Measurements from ENCODE around the gene JARID2. TPM values are rescaled to one million over a fixed set of nuclear protein-coding genes. Genes with fewer than 3 reads are reported as not detected.

The JARID2 gene
- total and polyA plus RNA-seq, 9 of the 15 experiments (the other 6 are each of a cell fraction or from before 2014, with no cell fraction given) = 5.0 to 29.0 (median 15.6) TPM

DNA sequence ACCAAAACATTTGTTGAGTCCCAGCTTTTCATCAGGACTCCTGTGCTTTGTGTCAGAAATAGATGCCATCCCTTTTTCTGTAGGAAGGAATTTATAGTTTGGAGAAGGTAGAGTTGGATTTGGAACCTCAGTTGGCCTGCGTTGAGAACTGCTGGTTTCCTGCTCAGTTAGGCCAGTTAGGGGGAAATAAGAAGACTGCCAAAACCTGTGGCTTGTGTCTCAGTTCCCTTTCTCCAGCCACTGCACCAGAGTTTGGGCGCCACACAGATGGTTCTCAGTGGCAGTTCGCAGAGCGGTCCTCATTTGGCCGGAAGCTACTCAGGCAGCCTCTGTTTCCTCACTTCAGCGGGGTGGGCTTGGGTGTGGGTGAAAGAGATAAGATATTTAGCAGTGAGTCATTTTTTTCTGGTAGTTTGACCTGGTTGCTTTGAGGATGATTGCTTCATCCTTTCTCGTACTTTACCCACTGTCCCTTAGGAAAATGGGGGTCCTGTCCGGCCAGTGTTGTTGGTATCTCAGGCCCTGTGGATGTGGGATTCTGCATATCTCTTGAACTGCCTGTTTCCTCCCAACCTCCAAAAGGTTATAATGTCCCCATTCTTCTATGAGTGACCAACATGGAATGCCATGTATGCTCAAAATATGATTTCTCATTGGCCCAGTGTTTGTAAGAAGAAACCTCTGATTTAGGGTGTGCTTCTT, 53.7 kb downstream of the JARID2 start (continued):
- TF ChIP-seq ZNF184 (CRISPR knock-in tag; IDR thresholded peaks at IDR 0.05) (no peak), ELF2 (CRISPR knock-in tag; IDR thresholded peaks at IDR 0.05) (no peak), RCOR1 (IDR thresholded peaks at IDR 0.05; ENCODE audit: borderline replicate concordance in 1 of 2, low read depth in 2 of 2, low read length in 2 of 2) (peak in 1 of 2 experiments; percentile 95; a peak in 3 of 4 replicates), NR4A1 (CRISPR knock-in tag; IDR thresholded peaks at IDR 0.05) (no peak), NR4A1 (tag; IDR thresholded peaks at IDR 0.05) (0 out of 2 replicates have a peak, but pooled peaks have one; percentile 44), CCNT2 (IDR thresholded peaks at IDR 0.05; ENCODE audit: borderline replicate concordance, extremely low read depth, insufficient read length, low read depth, low read length) (peak; percentile 90), DNMT1 (IDR thresholded peaks at IDR 0.05) (no peak), CBFA2T3 (IDR thresholded peaks at IDR 0.05) (peak; percentile 96), STAT5B (CRISPR knock-in tag; IDR thresholded peaks at IDR 0.05) (no peak), POLR2G (IDR thresholded peaks at IDR 0.05; ENCODE audit: low read depth, low read length) (peak; percentile 56), EP300 (IDR thresholded peaks at IDR 0.05; ENCODE audit: low read length) (peak; percentile 98), GATAD2A (IDR thresholded peaks at IDR 0.05) (peak; percentile 96), ZNF507 (tag; conservative IDR thresholded peaks at IDR 0.05) (no peak), FOSL1 (tag; conservative IDR thresholded peaks at IDR 0.05) (peak; percentile 98), ZNF124 (CRISPR knock-in tag; IDR thresholded peaks at IDR 0.05) (no peak), FOXK2 (conservative IDR thresholded peaks at IDR 0.05 in 1 of 2, IDR thresholded peaks at IDR 0.05 in 1 of 2; ENCODE audit: low read depth in 2 of 2) (peak; percentile 23 to 48), MTA1 (IDR thresholded peaks at IDR 0.05; ENCODE audit: borderline replicate concordance) (peak; percentile 84; the same call in 1 of the 2 replicates)
- TF ChIP-seq, protein P1, sequence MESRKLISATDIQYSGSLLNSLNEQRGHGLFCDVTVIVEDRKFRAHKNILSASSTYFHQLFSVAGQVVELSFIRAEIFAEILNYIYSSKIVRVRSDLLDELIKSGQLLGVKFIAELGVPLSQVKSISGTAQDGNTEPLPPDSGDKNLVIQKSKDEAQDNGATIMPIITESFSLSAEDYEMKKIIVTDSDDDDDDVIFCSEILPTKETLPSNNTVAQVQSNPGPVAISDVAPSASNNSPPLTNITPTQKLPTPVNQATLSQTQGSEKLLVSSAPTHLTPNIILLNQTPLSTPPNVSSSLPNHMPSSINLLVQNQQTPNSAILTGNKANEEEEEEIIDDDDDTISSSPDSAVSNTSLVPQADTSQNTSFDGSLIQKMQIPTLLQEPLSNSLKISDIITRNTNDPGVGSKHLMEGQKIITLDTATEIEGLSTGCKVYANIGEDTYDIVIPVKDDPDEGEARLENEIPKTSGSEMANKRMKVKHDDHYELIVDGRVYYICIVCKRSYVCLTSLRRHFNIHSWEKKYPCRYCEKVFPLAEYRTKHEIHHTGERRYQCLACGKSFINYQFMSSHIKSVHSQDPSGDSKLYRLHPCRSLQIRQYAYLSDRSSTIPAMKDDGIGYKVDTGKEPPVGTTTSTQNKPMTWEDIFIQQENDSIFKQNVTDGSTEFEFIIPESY (CRISPR knock-in tag; IDR thresholded peaks at IDR 0.05) = peak; percentile 71
- TF ChIP-seq, protein P2, sequence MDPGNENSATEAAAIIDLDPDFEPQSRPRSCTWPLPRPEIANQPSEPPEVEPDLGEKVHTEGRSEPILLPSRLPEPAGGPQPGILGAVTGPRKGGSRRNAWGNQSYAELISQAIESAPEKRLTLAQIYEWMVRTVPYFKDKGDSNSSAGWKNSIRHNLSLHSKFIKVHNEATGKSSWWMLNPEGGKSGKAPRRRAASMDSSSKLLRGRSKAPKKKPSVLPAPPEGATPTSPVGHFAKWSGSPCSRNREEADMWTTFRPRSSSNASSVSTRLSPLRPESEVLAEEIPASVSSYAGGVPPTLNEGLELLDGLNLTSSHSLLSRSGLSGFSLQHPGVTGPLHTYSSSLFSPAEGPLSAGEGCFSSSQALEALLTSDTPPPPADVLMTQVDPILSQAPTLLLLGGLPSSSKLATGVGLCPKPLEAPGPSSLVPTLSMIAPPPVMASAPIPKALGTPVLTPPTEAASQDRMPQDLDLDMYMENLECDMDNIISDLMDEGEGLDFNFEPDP (CRISPR knock-in tag; IDR thresholded peaks at IDR 0.05) = no peak
- TF ChIP-seq, protein P3, sequence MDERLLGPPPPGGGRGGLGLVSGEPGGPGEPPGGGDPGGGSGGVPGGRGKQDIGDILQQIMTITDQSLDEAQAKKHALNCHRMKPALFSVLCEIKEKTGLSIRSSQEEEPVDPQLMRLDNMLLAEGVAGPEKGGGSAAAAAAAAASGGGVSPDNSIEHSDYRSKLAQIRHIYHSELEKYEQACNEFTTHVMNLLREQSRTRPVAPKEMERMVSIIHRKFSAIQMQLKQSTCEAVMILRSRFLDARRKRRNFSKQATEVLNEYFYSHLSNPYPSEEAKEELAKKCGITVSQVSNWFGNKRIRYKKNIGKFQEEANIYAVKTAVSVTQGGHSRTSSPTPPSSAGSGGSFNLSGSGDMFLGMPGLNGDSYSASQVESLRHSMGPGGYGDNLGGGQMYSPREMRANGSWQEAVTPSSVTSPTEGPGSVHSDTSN (CRISPR knock-in tag; IDR thresholded peaks at IDR 0.05; ENCODE audit: low read depth) = no peak
- TF ChIP-seq, protein P3 (tag; conservative IDR thresholded peaks at IDR 0.05; ENCODE audit: low read depth) = no peak; the same call in 1 of the 2 replicates
- TF ChIP-seq, protein P4, sequence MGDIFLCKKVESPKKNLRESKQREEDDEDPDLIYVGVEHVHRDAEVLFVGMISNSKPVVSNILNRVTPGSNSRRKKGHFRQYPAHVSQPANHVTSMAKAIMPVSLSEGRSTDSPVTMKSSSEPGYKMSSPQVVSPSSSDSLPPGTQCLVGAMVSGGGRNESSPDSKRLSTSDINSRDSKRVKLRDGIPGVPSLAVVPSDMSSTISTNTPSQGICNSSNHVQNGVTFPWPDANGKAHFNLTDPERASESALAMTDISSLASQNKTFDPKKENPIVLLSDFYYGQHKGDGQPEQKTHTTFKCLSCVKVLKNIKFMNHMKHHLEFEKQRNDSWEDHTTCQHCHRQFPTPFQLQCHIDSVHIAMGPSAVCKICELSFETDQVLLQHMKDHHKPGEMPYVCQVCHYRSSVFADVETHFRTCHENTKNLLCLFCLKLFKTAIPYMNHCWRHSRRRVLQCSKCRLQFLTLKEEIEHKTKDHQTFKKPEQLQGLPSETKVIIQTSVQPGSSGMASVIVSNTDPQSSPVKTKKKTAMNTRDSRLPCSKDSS (IDR thresholded peaks at IDR 0.05; ENCODE audit: low read depth, partially characterized antibody) = no peak

All from K562 (cell line).